Adrenal gland (tissue), 12 donors: ENCODE results near the gene TFF2. TPM values are rescaled to one million over a fixed set of nuclear protein-coding genes. Genes with fewer than 3 reads are reported as not detected.

ENCODE experiments used
- DNase-seq, 7 donors: peaks; one replicate each; pipeline ENCODE4 v3.0.0-alpha.2; 2019 to 2020
- H3K27ac ChIP-seq, 5 donors: fragments of 200-600 bp; sonication (generic) in 4 of 5; 1 replicate in 3 of 5; 2 replicates in 2 of 5; pipeline versions ENCODE4 v1.5.1 to v1.8.0; 2016 to 2020; ENCODE audit warnings: mild to moderate bottlenecking in 1 of 5
- H3K27me3 ChIP-seq: fragments of 200-600 bp; 2 replicates; pipeline ENCODE4 v1.8.0; 2021
- H3K36me3 ChIP-seq, 2 donors: fragments of 200-600 bp; replicated peaks in 1 of 2; 1 replicate in 1 of 2; 2 replicates in 1 of 2; pipeline versions ENCODE4 v1.5.1 to v1.8.0; 2018 to 2022
- H3K4me1 ChIP-seq, 2 donors: fragments of 200-600 bp; replicated peaks in 1 of 2; 1 replicate in 1 of 2; 2 replicates in 1 of 2; pipeline versions ENCODE4 v1.5.1 to v1.8.0; 2018 to 2021
- H3K4me3 ChIP-seq, 4 donors: fragments of 200-600 bp; sonication (generic) in 3 of 4; one replicate each; pipeline ENCODE4 v1.5.1; 2016 to 2018
- H3K9me3 ChIP-seq, 3 donors: fragments of 200-600 bp; sonication (generic) in 1 of 3; replicated peaks in 1 of 3; 1 replicate in 2 of 3; 2 replicates in 1 of 3; pipeline versions ENCODE4 v1.5.1 to v1.8.0; 2016 to 2021
- POLR2A ChIP-seq, 2 donors: fragments of 450-650 bp; IDR thresholded peaks; one replicate each; pipeline ENCODE4 v1.6.1; 2017; ENCODE audit warnings: antibody characterized with exemption in 2 of 2, mild to moderate bottlenecking in 2 of 2, moderate library complexity in 1 of 2
- WGBS, 4 donors: extraction: QIAGEN DNeasy Blood & Tissue Kit in 2 of 4; methylation state at CpG; one replicate each; pipeline versions ENCODE4 v1.1.5 to v1.1.7; 2013 to 2017; 5-methylcytosine and 5-hydroxymethylcytosine counted together
- intact Hi-C, 2 donors: fragments of 100-400 bp; cut with DNase I; formaldehyde crosslinking; loops; one replicate each; pipeline versions ENCODE4 v1.14.1 to v1.15.0; 2022 to 2023
- polyA plus RNA-seq, 3 donors: library from polyadenylated mRNA; stranded (reverse); fragments of 200-250 nt in 2 of 3; fragments of 350-450 nt in 1 of 3; fragmentation: Illumina TruSeq in 1 of 3; extraction: RNeasy Lipid Tissue Mini Kit (QIAGEN cat#74804) in 1 of 3; gene quantifications; one replicate each; pipeline ENCODE4 v1.2.3, GENCODE V29; 2013 to 2014
- total RNA-seq, 9 donors: library from RNA; depleted of rRNA in 4 of 9; stranded (reverse); fragments of >200 nt in 4 of 9; fragments of 120-200 nt in 1 of 9; fragmentation: NEBNext Ultra II Directional in 1 of 9; extraction: Animal tissue kit (Norgen Biotek cat#: 25700) in 1 of 9; gene quantifications; one replicate each; pipeline versions ENCODE4 v1.1.0 to v1.2.4, GENCODE V29; 2013 to 2023
- TF ChIP-seq, protein P1 (sequence below), 6 experiments: fragments of 450-650 bp in 4 of 6; fragments of 200-600 bp in 2 of 6; sonication (generic) in 1 of 6; IDR thresholded peaks; 1 replicate in 5 of 6; 2 replicates in 1 of 6; pipeline versions ENCODE4 v1.5.1 to v1.8.0; 2016 to 2021; ENCODE audit warnings: antibody characterized with exemption in 6 of 6, mild to moderate bottlenecking in 2 of 6, moderate library complexity in 1 of 6
- donor health status: healthy with polysubstance abuse.
- donor health status: Bipolar disorder and iron deficiency.
- donor health status: DM: yes; HTN: yes; CAD: no.
- donor health status: DM: no; HTN: no; CAD: no.
- donor health status: DM: no; HTN: no; CAD: no.
- donor health status: DM: yes; HTN: yes; CAD: no.

Gene TFF2
- total and polyA plus RNA-seq, 12 donors = 0.17 to 0.39 TPM; not detected in 10

DNA sequence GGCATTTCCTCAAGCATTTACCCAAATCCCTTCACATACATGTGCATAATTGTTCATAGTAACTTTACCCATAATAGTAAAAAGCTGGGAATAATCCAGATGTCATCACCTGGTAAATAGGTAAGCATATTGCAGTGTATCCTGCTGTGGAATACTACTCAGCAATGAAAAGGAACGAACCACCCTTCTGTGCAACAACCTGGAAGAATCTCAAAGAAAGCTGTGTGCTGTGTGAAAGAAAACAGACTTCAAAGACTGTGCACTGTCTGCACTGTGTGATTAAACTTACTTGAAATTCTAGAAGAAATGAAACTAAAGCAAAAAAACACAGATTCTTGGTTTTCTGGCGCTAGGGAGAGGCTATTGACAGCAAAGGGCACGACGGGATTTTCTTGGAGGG, 13.5 kb downstream of the TFF2 start:
- Histone ChIP-seq H3K27me3 (peaks cover 25% of the 10 kb centered on the region), H3K9me3 (no peaks in the 10 kb centered on the region), H3K27ac (no peak overlapping the region), H3K36me3 (no peaks in the 10 kb centered on the region), H3K4me1 (no peaks in the 10 kb centered on the region), H3K4me3 (no peak overlapping the region)
- 83 to 89% (median 89%) methylated on average over 4 of the region's 4 CpGs for WGBS, 4 donors
- TF ChIP-seq POLR2A (IDR thresholded peaks at IDR 0.05) = no peak
- TF ChIP-seq, protein P1, sequence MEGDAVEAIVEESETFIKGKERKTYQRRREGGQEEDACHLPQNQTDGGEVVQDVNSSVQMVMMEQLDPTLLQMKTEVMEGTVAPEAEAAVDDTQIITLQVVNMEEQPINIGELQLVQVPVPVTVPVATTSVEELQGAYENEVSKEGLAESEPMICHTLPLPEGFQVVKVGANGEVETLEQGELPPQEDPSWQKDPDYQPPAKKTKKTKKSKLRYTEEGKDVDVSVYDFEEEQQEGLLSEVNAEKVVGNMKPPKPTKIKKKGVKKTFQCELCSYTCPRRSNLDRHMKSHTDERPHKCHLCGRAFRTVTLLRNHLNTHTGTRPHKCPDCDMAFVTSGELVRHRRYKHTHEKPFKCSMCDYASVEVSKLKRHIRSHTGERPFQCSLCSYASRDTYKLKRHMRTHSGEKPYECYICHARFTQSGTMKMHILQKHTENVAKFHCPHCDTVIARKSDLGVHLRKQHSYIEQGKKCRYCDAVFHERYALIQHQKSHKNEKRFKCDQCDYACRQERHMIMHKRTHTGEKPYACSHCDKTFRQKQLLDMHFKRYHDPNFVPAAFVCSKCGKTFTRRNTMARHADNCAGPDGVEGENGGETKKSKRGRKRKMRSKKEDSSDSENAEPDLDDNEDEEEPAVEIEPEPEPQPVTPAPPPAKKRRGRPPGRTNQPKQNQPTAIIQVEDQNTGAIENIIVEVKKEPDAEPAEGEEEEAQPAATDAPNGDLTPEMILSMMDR (IDR thresholded peaks at IDR 0.05) = no peak
- intact Hi-C loops = no loop called here
- DNase-seq = no peak

DNA sequence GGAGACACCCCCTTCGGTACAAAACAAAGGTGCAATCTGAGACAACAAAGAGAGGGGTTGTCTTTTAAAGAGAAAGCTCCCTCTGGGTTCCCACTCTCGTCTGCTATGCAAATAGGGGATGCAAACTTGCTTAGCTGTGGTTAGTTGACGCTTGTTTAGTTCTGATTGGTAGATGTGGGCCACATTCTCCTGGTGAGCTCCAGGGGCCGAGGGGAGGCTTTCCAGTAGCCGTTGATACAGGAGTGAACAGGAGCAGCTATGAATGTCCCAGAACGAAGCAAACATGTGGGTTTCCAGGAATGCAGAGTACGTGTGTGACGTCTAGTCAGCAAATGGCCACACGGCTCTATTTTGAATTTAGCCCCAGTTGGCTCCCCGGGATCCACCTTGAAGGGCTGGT, 14.7 kb downstream of the TFF2 start:
- intact Hi-C loops = no loop called here
- Histone ChIP-seq H3K9me3 (no peaks in the 10 kb centered on the region), H3K27ac (no peak overlapping the region), H3K27me3 (peaks cover 25% of the 10 kb centered on the region), H3K4me3 (no peak overlapping the region), H3K4me1 (no peaks in the 10 kb centered on the region), H3K36me3 (no peaks in the 10 kb centered on the region)
- DNase-seq = peak in 2 of 7 donors; percentile 11 to 12
- TF ChIP-seq, protein P1 (IDR thresholded peaks at IDR 0.05) = no peak
- no peak for TF ChIP-seq POLR2A (IDR thresholded peaks at IDR 0.05)
- 36 to 42% (median 37%) methylated on average over 10 of the region's 10 CpGs for WGBS, 4 donors

DNA sequence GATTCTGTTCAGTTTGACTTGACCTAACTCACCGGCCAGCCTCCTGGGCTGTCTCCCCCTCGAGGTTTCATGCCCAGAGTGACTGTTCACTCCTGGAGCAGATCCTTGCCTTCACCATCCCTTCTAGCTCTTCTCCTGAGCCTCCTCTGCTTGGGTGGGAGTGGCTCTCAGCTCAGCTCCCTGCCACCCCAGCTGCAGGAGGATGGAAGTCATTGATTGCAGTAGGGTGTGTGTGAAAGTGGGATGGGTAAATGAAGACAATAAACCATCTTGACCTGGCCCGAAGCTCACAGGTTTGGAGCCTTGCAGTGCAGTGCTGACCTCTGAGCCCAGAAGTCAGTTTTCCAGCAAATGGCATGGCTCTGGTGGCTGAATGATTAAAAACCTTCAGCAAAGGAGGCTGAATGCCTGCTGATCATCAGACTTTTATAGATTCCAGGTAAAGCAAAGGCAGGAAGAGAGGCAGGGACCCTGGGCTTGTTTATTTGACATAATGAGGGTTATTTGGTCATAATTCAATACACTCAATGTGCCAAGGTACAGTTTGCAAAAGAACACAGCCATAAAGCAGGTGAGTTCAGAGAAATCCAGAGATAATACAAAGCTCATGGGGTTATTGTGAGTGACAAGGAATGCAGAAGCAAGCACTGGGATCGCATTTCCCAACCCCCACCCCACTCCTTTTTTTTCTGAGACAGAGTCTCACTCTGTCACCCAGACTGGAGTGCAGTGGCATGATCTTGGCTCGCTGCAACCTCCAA, 18.1 kb downstream of the TFF2 start:
- 54 to 80% (median 65%) methylated on average over 5 of the region's 5 CpGs for WGBS, 4 donors
- Histone ChIP-seq H3K36me3 (no peaks in the 10 kb centered on the region), H3K4me1 (no peaks in the 10 kb centered on the region), H3K27ac (no peak overlapping the region), H3K27me3 (peaks cover 25% of the 10 kb centered on the region), H3K4me3 (no peak overlapping the region), H3K9me3 (no peaks in the 10 kb centered on the region)
- TF ChIP-seq, protein P1 (IDR thresholded peaks at IDR 0.05) = no peak
- no peak for TF ChIP-seq POLR2A (IDR thresholded peaks at IDR 0.05)
- intact Hi-C loops = no loop called here
- DNase-seq = peak in 1 of 7 donors; percentile 7

DNA sequence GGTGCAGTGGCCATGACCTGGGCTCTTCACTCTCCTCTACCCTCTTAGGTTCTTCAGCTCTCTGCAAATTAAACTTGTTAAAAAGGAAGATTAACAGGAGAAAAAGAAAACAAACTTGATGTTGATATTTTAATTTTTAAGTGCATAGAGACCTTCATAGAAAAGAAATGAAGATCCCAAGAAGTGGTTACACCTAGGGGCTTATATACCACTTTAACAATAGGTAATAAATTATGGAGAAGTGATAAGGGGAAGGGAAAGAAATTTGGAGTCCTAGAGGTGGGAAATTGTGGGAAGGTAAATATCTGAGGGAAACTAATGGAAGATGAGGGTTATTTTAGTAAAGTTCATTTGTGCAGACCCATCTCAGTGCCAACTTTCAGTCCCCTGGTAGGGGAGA, 19.1 kb downstream of the TFF2 start:
- TF ChIP-seq, protein P1 (IDR thresholded peaks at IDR 0.05) = no peak
- TF ChIP-seq POLR2A (IDR thresholded peaks at IDR 0.05) = no peak
- H3K27ac ChIP-seq = no peak overlapping the region
- no peaks in the 10 kb centered on the region for H3K4me1 ChIP-seq
- peaks cover 16% of the 10 kb centered on the region for H3K27me3 ChIP-seq
- no peak for DNase-seq
- intact Hi-C loops = no loop called here
- H3K36me3 ChIP-seq = no peaks in the 10 kb centered on the region
- no peaks in the 10 kb centered on the region for H3K9me3 ChIP-seq
- no peak overlapping the region for H3K4me3 ChIP-seq
